C4-2B (cell line): Measurements from ENCODE around the gene MS4A4A.

Experiments
- CTCF ChIP-seq: fragments of 450-650 bp; conservative IDR thresholded peaks from 2 replicates; pipeline ENCODE4 v1.5.1; 2017; ENCODE audit warnings: mild to moderate bottlenecking
- ZFX ChIP-seq: fragments of 450-650 bp; IDR thresholded peaks from 2 replicates; pipeline ENCODE4 v1.6.1; 2017

DNA sequence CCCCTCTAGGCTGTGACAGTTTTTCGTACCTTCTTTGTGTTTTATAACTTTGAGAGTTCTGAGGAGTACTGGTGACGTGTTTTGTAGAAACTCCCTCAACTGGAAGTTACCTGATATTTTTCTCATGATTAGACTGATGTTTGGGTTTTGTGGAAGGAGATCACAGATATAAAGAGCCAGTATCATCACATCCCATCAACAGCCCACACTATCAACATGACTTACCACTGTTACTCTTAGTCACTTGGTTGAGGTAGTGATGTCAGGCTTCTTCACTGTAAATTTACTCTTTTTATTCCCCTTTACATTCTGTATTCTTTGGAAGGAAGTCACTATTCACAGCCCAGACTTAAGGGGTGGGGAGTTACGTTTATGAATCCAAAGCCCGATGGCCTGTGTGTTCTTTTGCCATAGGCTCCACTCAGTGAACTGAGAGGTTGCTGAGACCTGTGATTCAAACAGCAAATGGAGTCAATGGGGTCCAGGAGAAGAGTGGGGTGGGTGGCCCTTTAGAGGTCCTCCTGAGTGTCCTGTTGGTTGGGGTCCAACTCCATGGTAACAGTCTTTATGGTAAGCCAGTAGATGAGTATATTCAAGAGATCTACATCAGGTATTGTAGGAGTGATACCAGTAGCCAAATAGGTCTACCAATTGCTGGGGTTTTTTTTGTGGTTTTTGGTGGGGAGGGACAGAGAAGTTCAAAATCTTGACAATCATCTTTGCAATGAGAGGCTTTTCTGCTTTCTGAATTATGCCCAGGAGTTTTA lies 22.3 kb upstream of the MS4A4A start:
- TF ChIP-seq CTCF, result no peak
- no peak for TF ChIP-seq ZFX
